H9 (cell line): ENCODE measurements around the gene ADAT1. TPM values are rescaled to one million over a fixed set of nuclear protein-coding genes. Genes with fewer than 3 reads are reported as not detected.
A peak's percentile ranks its signal among the peaks of the same experiment; 100 is the strongest.

Experiments
- DNase-seq: peaks from one replicate; pipeline ENCODE4 v3.0.0-alpha.2; 2017
- H2AFZ ChIP-seq: one replicate; pipeline ENCODE4 v1.6.1; 2013; ENCODE audit warnings: mild to moderate bottlenecking, low read length, control low read depth, moderate library complexity
- H2AK5ac ChIP-seq: 2 replicates; pipeline ENCODE4 v1.6.1; 2013; ENCODE audit warnings: low read length, control low read depth, mixed read lengths; ENCODE audit not compliant: insufficient read length
- H2BK120ac ChIP-seq: one replicate; pipeline ENCODE4 v1.6.1; 2013; ENCODE audit warnings: low read depth, mild to moderate bottlenecking, low read length, control low read depth, inconsistent platforms; ENCODE audit not compliant: poor library complexity, severe bottlenecking
- H2BK12ac ChIP-seq: 2 replicates; pipeline ENCODE4 v1.6.1; 2013; ENCODE audit warnings: low read length, control low read depth, mixed read lengths, low read depth; ENCODE audit not compliant: insufficient read length
- H2BK15ac ChIP-seq: 2 replicates; pipeline ENCODE4 v1.6.1; 2013; ENCODE audit warnings: low read depth, low read length, control low read depth
- H2BK20ac ChIP-seq: one replicate; pipeline ENCODE4 v1.6.1; 2013; ENCODE audit warnings: low read depth, mild to moderate bottlenecking, low read length, control low read depth, inconsistent platforms; ENCODE audit not compliant: poor library complexity, severe bottlenecking
- H2BK5ac ChIP-seq: 2 replicates; pipeline ENCODE4 v1.6.1; 2013; ENCODE audit warnings: low read length, control low read depth, mixed read lengths; ENCODE audit not compliant: insufficient read length
- H3K14ac ChIP-seq: 2 replicates; pipeline ENCODE4 v1.6.1; 2013; ENCODE audit warnings: low read length, control low read depth; ENCODE audit not compliant: insufficient read depth
- H3K18ac ChIP-seq: 2 replicates; pipeline ENCODE4 v1.6.1; 2013; ENCODE audit warnings: low read depth, mild to moderate bottlenecking, mixed read lengths, low read length, control low read depth; ENCODE audit not compliant: insufficient read length
- H3K23ac ChIP-seq: 2 replicates; pipeline ENCODE4 v1.6.1; 2013; ENCODE audit warnings: low read length, control low read depth, mixed read lengths, low read depth; ENCODE audit not compliant: insufficient read length
- H3K23me2 ChIP-seq: 2 replicates; pipeline ENCODE4 v1.6.1; 2013; ENCODE audit warnings: low read depth, mild to moderate bottlenecking, mixed read lengths, low read length, control low read depth; ENCODE audit not compliant: insufficient read length, poor library complexity, severe bottlenecking
- H3K27ac ChIP-seq: 2 replicates; pipeline ENCODE4 v1.5.1; 2013; ENCODE audit warnings: low read length, control low read depth, mixed read lengths, low read depth; ENCODE audit not compliant: insufficient read length
- H3K27me3 ChIP-seq: 2 replicates; pipeline ENCODE4 v1.6.1; 2013; ENCODE audit warnings: low read length, control low read depth, inconsistent platforms; ENCODE audit not compliant: insufficient read depth
- H3K4ac ChIP-seq: 2 replicates; pipeline ENCODE4 v1.6.1; 2013; ENCODE audit warnings: low read depth, mild to moderate bottlenecking, control low read depth, inconsistent platforms, low read length, moderate library complexity
- H3K4me1 ChIP-seq: 2 replicates; pipeline ENCODE4 v1.6.1; 2013; ENCODE audit warnings: low read length, control low read depth, inconsistent platforms; ENCODE audit not compliant: insufficient read depth
- H3K4me2 ChIP-seq: 2 replicates; pipeline ENCODE4 v1.6.1; 2013; ENCODE audit warnings: low read length, control low read depth, mixed read lengths; ENCODE audit not compliant: insufficient read length, insufficient read depth
- H3K56ac ChIP-seq: 2 replicates; pipeline ENCODE4 v1.6.1; 2013; ENCODE audit warnings: low read depth, mild to moderate bottlenecking, mixed read lengths, low read length, control low read depth; ENCODE audit not compliant: insufficient read length
- H3K79me1 ChIP-seq: 2 replicates; pipeline ENCODE4 v1.6.1; 2013; ENCODE audit warnings: low read depth, mild to moderate bottlenecking, moderate library complexity, low read length, control low read depth, inconsistent platforms; ENCODE audit not compliant: insufficient read depth, poor library complexity, severe bottlenecking
- H3K79me2 ChIP-seq: 2 replicates; pipeline ENCODE4 v1.6.1; 2013; ENCODE audit warnings: low read length, control low read depth, inconsistent platforms; ENCODE audit not compliant: insufficient read depth
- H3K9ac ChIP-seq: 2 replicates; pipeline ENCODE4 v1.6.1; 2013; ENCODE audit warnings: low read length, control low read depth, mixed read lengths; ENCODE audit not compliant: insufficient read length; ENCODE audit errors: extremely low read depth
- H3K9me3 ChIP-seq: one replicate; pipeline ENCODE4 v1.6.1; 2013; ENCODE audit warnings: low read depth, low read length, inconsistent platforms; ENCODE audit not compliant: control insufficient read depth
- H3T11ph ChIP-seq: one replicate; pipeline ENCODE4 v1.6.1; 2013; ENCODE audit warnings: mild to moderate bottlenecking, low read length, control low read depth, inconsistent platforms
- H4K20me1 ChIP-seq: one replicate; pipeline ENCODE4 v1.6.1; 2013; ENCODE audit not compliant: control insufficient read depth, insufficient read length, insufficient read depth
- H4K5ac ChIP-seq: 2 replicates; pipeline ENCODE4 v1.6.1; 2013; ENCODE audit warnings: low read depth, mild to moderate bottlenecking, mixed read lengths, low read length, control low read depth; ENCODE audit not compliant: insufficient read length
- H4K8ac ChIP-seq: replicated peaks from 2 replicates; pipeline ENCODE4 v1.6.1; 2013; ENCODE audit warnings: low read length, control low read depth, mixed read lengths, low read depth; ENCODE audit not compliant: insufficient read length
- H4K91ac ChIP-seq: 2 replicates; pipeline ENCODE4 v1.6.1; 2013; ENCODE audit warnings: low read depth, mild to moderate bottlenecking, moderate library complexity, mixed read lengths, low read length, control low read depth; ENCODE audit not compliant: insufficient read length
- H3K27ac Mint-ChIP-seq, 3 experiments: 2 replicates in 2 of 3; 3 replicates in 1 of 3; pipeline ENCODE4 v1.8.0; 2020 to 2021; ENCODE audit warnings: mixed read lengths in 3 of 3, mild to moderate bottlenecking in 1 of 3, moderate library complexity in 1 of 3
- H3K27me3 Mint-ChIP-seq: 2 replicates; pipeline ENCODE4 v1.8.0; 2021; ENCODE audit warnings: low read depth, mild to moderate bottlenecking, moderate library complexity, mixed read lengths
- H3K36me3 Mint-ChIP-seq, 3 experiments: 2 replicates in 2 of 3; 3 replicates in 1 of 3; pipeline ENCODE4 v1.8.0; 2020 to 2021; ENCODE audit warnings: low read depth in 3 of 3, mixed read lengths in 3 of 3; ENCODE audit not compliant: insufficient read depth in 1 of 3
- H3K4me1 Mint-ChIP-seq, 2 experiments: 2 replicates each; pipeline ENCODE4 v1.8.0; 2020; ENCODE audit warnings: mixed read lengths in 2 of 2
- H3K4me3 Mint-ChIP-seq, 2 experiments: 2 replicates in 1 of 2; 3 replicates in 1 of 2; pipeline ENCODE4 v1.8.0; 2020 to 2021; ENCODE audit warnings: mild to moderate bottlenecking in 2 of 2, mixed read lengths in 2 of 2, moderate library complexity in 1 of 2
- H3K9me3 Mint-ChIP-seq, 2 experiments: 2 replicates in 1 of 2; 3 replicates in 1 of 2; pipeline ENCODE4 v1.8.0; 2020; ENCODE audit warnings: mild to moderate bottlenecking in 2 of 2, mixed read lengths in 2 of 2, moderate library complexity in 1 of 2
- WGBS: extraction: QIAGEN DNeasy Blood & Tissue Kit; methylation state at CpG from one replicate; pipeline ENCODE4 v1.1.7; 2013; ENCODE audit warnings: missing lambda C conversion rate, low lambda C conversion rate, mixed read lengths; ENCODE audit not compliant: insufficient read length; ENCODE audit errors: extremely low coverage; 5-methylcytosine and 5-hydroxymethylcytosine counted together
- total RNA-seq: library from RNA; stranded (reverse); gene quantifications from 2 replicates; pipeline ENCODE4 v1.2.1, GENCODE V29; 2021
- TF ChIP-seq, protein P1 (sequence below): fragments of 200-600 bp; sonication (generic); conservative IDR thresholded peaks from 3 replicates; pipeline ENCODE4 v1.8.0; 2021; ENCODE audit warnings: antibody characterized with exemption, mild to moderate bottlenecking

Gene ADAT1
- total RNA-seq, 1 experiment from 2014 or later: 54.2 TPM

DNA sequence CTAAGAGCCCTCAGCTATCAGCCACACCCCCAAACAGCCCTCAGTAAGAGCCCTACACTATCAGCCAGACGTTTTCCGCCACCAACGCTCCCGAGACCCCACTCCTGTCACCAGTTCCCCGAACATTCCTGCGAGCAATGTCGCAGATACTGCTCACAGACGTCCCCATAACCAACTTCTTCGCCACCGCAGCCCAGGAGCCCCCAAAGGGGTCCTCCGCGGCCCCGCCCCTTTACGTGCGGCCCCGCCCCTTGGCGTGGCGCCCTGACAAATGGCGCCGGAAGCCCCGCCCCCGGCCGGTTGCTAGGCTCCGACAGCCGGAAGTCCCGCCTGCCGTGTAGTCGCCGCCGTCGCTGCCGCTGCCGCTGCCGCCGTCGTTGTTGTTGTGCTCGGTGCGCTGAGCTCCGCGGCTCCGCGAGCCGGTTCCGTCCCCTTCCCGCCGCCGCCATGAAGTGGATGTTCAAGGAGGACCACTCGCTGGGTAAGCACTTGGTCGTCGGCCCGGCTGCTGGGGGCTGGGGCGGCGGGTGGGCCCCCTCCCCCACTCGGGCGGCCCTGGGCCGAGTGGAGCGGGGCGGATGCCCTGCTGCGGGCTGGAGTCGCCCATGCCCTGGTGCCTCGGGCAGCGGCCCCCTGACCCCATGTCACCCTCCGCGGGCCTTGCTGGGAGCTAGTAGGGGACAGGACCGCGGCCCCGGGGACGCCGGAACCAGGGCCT lies 56.9 kb downstream of the ADAT1 start, which contains the start of gene GABARAPL2:
Gene GABARAPL2 (plus strand): TSS at position 340 of the 718 bp plus-strand sequence. CDS start 108 bp downstream, at position 448.
- no peaks in the 10 kb centered on the region for H3K9me3 Mint-ChIP-seq
- Histone ChIP-seq H4K20me1 (no peaks in the 10 kb centered on the region), H3K23ac (no peak within 1 kb of the TSS), H4K91ac (no peak within 1 kb of the TSS), H3K4me2 (peak within 1 kb of the TSS; percentile 94), H2BK20ac (no peak within 1 kb of the TSS), H2AFZ (peak within 1 kb of the TSS; percentile 99), H4K8ac (no peak within 1 kb of the TSS), H3K9ac (peak within 1 kb of the TSS; percentile 57), H2BK5ac (no peak within 1 kb of the TSS), H3K9me3 (no peaks in the 10 kb centered on the region), H2BK120ac (no peak within 1 kb of the TSS), H3K4ac (no peak within 1 kb of the TSS), H3K56ac (no peak within 1 kb of the TSS), H4K5ac (no peak within 1 kb of the TSS), H3K79me1 (no peaks in the 10 kb centered on the region), H3K18ac (no peak within 1 kb of the TSS), H3K27me3 (no peaks in the 10 kb centered on the region), H3K14ac (peak within 1 kb of the TSS; percentile 52; the same call in 1 of the 2 replicates), H3K27ac (no peak within 1 kb of the TSS), H2BK15ac (no peak within 1 kb of the TSS; the same call in 1 of the 2 replicates), H2AK5ac (no peak within 1 kb of the TSS), H3K23me2 (peaks cover 11% of the 10 kb centered on the region), H3T11ph (no peak within 1 kb of the TSS), H3K79me2 (no peaks in the 10 kb centered on the region; the same call in 1 of the 2 replicates), H2BK12ac (no peak within 1 kb of the TSS), H3K4me1 (peaks cover 11% of the 10 kb centered on the region; the same call in 1 of the 2 replicates)
- DNase-seq: peak; percentile 92
- H3K4me3 Mint-ChIP-seq: peak within 1 kb of the TSS; percentile 96 to 99
- no peaks in the 10 kb centered on the region for H3K27me3 Mint-ChIP-seq
- H3K4me1 Mint-ChIP-seq: peaks cover 23 to 28% of the 10 kb centered on the region in 2 experiments
- H3K36me3 Mint-ChIP-seq: peaks cover 6 to 30% (median 25%) of the 10 kb centered on the region in 3 experiments
- peak within 1 kb of the TSS; percentile 17 to 96 (median 61); a peak in 5 of 7 replicates for H3K27ac Mint-ChIP-seq
- WGBS: no CpG with 5 or more reads among the region's 69 CpGs
- TF ChIP-seq, protein P1, sequence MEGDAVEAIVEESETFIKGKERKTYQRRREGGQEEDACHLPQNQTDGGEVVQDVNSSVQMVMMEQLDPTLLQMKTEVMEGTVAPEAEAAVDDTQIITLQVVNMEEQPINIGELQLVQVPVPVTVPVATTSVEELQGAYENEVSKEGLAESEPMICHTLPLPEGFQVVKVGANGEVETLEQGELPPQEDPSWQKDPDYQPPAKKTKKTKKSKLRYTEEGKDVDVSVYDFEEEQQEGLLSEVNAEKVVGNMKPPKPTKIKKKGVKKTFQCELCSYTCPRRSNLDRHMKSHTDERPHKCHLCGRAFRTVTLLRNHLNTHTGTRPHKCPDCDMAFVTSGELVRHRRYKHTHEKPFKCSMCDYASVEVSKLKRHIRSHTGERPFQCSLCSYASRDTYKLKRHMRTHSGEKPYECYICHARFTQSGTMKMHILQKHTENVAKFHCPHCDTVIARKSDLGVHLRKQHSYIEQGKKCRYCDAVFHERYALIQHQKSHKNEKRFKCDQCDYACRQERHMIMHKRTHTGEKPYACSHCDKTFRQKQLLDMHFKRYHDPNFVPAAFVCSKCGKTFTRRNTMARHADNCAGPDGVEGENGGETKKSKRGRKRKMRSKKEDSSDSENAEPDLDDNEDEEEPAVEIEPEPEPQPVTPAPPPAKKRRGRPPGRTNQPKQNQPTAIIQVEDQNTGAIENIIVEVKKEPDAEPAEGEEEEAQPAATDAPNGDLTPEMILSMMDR: no peak
